Osteocyte (in vitro differentiated cells): ENCODE measurements around the gene TLR6. TPM values are rescaled to one million over a fixed set of nuclear protein-coding genes. Genes with fewer than 3 reads are reported as not detected.

ENCODE experiments used
- DNase-seq: peaks from one replicate; pipeline ENCODE4 v3.0.0; 2021; ENCODE audit warnings: mixed read lengths; ENCODE audit not compliant: unreplicated experiment; ENCODE audit errors: extremely low spot score
- H3K27ac Mint-ChIP-seq: one replicate; pipeline ENCODE4 v1.8.0; 2021; ENCODE audit warnings: mild to moderate bottlenecking, mixed read lengths; ENCODE audit not compliant: unreplicated experiment
- H3K27me3 Mint-ChIP-seq: one replicate; pipeline ENCODE4 v1.8.0; 2021; ENCODE audit warnings: mixed read lengths; ENCODE audit not compliant: unreplicated experiment
- H3K36me3 Mint-ChIP-seq: one replicate; pipeline ENCODE4 v1.8.0; 2021; ENCODE audit warnings: mixed read lengths; ENCODE audit not compliant: unreplicated experiment
- H3K4me1 Mint-ChIP-seq: one replicate; pipeline ENCODE4 v1.8.0; 2021; ENCODE audit warnings: mixed read lengths; ENCODE audit not compliant: unreplicated experiment
- H3K4me3 Mint-ChIP-seq: one replicate; pipeline ENCODE4 v1.8.0; 2021; ENCODE audit warnings: mild to moderate bottlenecking, moderate library complexity, mixed read lengths; ENCODE audit not compliant: unreplicated experiment
- H3K9me3 Mint-ChIP-seq: one replicate; pipeline ENCODE4 v1.8.0; 2021; ENCODE audit warnings: mixed read lengths; ENCODE audit not compliant: unreplicated experiment
- CTCF ChIP-seq: fragments of 200-600 bp; sonication (generic); IDR thresholded peaks from 2 replicates; pipeline ENCODE4 v1.5.0; 2021; ENCODE audit warnings: antibody characterized with exemption, mild to moderate bottlenecking, moderate library complexity
- total RNA-seq: library from RNA; stranded (reverse); gene quantifications from 2 replicates; pipeline ENCODE4 v1.2.1, GENCODE V29; 2021

TLR6 gene
- total RNA-seq, 1 donor from 2014 or later: 2.5 TPM

- Mint-ChIP-seq H3K4me3 (no peak overlapping the region), H3K36me3 (no peaks in the 10 kb centered on the region), H3K27me3 (no peaks in the 10 kb centered on the region), H3K9me3 (peaks cover 8% of the 10 kb centered on the region), H3K4me1 (peaks cover 1% of the 10 kb centered on the region), H3K27ac (no peak overlapping the region)
- DNase-seq: no peak
- TF ChIP-seq CTCF: no peak
Measured at GRCh38 chr4:38787693-38788092, 68.9 kb downstream of the TLR6 start.

DNA sequence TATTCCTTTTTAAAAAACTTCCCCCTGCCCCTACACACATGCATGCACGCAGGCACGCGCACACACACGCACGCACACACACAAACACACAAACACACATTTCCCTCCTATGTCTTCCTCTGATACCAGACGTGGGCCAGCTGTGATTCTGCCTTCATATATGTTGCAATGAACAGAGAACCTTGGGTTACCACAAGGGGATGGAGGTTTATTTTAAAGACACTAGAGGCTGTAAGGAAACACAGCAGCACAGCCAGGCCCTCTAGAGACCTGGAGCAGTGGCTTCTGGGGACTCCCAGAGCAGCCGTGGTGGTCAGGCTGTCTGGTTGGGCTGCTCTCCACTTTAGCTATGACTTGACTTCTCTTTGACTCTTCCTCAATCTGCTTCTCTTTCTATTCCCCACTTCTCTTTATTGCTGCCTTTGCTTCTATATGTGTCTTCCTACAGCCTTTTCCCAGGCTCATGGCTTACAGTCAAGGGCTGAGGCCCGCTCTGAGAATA, 70.7 kb downstream of the TLR6 start:
- DNase-seq: no peak
- peaks cover 2% of the 10 kb centered on the region for H3K27me3 Mint-ChIP-seq
- no peak overlapping the region for H3K4me3 Mint-ChIP-seq
- H3K4me1 Mint-ChIP-seq: peaks cover 2% of the 10 kb centered on the region
- no peaks in the 10 kb centered on the region for H3K36me3 Mint-ChIP-seq
- no peak overlapping the region for H3K27ac Mint-ChIP-seq
- TF ChIP-seq CTCF: no peak
- peaks cover 8% of the 10 kb centered on the region for H3K9me3 Mint-ChIP-seq

DNA sequence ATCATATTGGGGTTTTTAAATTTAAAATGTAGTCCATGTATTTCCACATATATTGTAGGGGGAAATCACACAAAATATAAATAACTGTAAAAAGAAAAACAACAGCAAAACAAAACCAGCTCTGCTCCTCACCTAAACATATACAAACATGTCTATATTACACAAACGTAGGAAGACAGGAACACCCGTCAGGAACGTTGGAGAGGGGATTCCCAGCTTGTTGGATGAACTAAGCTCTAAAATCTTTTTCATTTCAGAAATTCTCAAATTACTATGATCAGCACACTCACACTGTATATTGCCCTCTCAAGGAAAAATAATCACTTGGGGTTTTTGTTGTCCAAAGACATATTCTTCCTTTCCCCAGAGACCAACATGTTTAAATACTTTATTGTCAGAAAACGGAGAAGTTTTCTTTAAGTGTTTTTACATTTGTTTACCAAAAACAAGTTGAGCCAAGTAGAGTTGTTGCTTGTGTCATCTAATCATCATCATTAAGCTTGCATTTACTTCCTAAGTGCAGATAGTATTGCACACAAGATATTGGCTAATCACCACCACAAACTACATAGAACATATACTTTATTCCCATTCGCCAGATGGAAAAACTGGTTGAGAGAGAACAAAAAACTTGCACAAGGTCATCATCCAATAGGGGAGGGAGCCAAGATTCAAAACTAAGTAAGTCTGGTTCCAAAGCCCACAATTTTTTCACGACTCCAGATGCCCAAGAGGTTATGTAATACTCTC, 71.4 kb downstream of the TLR6 start:
- peaks cover 2% of the 10 kb centered on the region for H3K27me3 Mint-ChIP-seq
- H3K4me1 Mint-ChIP-seq: peaks cover 2% of the 10 kb centered on the region

DNA sequence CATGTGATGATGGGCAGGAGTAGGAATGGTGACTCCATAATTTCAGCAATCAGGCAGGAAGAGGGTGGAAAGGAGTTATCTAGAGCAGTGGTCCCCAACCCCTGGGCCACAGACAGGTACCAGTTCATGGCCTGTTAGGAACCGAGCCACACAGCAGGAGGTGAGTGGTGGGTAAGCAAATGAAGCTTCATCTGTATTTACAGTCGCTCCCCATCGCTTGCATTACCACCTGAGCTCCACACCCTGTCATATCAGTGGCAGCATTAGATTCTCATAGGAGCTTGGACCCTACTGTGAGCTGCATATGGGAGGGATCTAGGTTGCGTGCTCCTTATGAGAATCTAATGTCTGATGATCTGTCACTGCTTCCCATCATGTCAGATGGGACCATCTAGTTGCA, 72.5 kb downstream of the TLR6 start:
- no peaks in the 10 kb centered on the region for H3K36me3 Mint-ChIP-seq
- no peak overlapping the region for H3K4me3 Mint-ChIP-seq
- H3K27ac Mint-ChIP-seq: no peak overlapping the region
- TF ChIP-seq CTCF: no peak
- no peak for DNase-seq
- peaks cover 2% of the 10 kb centered on the region for H3K4me1 Mint-ChIP-seq
- peaks cover 2% of the 10 kb centered on the region for H3K27me3 Mint-ChIP-seq
- H3K9me3 Mint-ChIP-seq: no peaks in the 10 kb centered on the region

More for the DNA sequence above, 71.4 kb downstream of the TLR6 start:
- DNase-seq: no peak
- Mint-ChIP-seq H3K27ac (no peak overlapping the region), H3K36me3 (no peaks in the 10 kb centered on the region), H3K4me3 (no peak overlapping the region), H3K9me3 (peaks cover 6% of the 10 kb centered on the region)
- no peak for TF ChIP-seq CTCF

DNA sequence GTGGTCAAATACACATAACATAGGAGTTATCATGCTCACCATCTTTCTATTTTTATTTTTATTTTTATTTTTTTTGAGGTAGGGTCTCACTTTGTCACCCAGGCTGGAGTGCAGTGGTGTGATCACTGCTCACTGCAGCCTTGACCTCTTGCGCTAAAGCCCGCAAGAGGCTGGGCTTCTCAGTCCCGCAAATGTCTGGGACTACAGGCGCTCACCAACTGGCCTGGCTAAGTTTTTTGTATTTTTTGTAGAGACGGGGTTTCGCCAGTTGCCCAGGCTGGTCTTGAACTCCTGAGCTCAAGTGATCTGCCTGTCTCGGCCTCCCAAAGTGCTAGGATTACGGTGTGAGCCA, 73.5 kb downstream of the TLR6 start:
- Mint-ChIP-seq H3K9me3 (no peaks in the 10 kb centered on the region), H3K4me1 (peaks cover 2% of the 10 kb centered on the region), H3K4me3 (no peak overlapping the region), H3K36me3 (no peaks in the 10 kb centered on the region), H3K27ac (no peak overlapping the region), H3K27me3 (peaks cover 2% of the 10 kb centered on the region)
- TF ChIP-seq CTCF: no peak
- DNase-seq: no peak
